ENCODE results near the gene TYK2.

GRCh38 chr19:10325732-10326131 is 54.6 kb downstream of the TYK2 start:
- TF ChIP-seq, protein P1, sequence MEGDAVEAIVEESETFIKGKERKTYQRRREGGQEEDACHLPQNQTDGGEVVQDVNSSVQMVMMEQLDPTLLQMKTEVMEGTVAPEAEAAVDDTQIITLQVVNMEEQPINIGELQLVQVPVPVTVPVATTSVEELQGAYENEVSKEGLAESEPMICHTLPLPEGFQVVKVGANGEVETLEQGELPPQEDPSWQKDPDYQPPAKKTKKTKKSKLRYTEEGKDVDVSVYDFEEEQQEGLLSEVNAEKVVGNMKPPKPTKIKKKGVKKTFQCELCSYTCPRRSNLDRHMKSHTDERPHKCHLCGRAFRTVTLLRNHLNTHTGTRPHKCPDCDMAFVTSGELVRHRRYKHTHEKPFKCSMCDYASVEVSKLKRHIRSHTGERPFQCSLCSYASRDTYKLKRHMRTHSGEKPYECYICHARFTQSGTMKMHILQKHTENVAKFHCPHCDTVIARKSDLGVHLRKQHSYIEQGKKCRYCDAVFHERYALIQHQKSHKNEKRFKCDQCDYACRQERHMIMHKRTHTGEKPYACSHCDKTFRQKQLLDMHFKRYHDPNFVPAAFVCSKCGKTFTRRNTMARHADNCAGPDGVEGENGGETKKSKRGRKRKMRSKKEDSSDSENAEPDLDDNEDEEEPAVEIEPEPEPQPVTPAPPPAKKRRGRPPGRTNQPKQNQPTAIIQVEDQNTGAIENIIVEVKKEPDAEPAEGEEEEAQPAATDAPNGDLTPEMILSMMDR (IDR thresholded peaks at IDR 0.05): no peak
- TF ChIP-seq POLR2A (IDR thresholded peaks at IDR 0.05) (no peak), POLR2AphosphoS5 (IDR thresholded peaks at IDR 0.05) (no peak), EP300 (IDR thresholded peaks at IDR 0.05) (no peak)

Data from suprapubic skin (tissue), 4 donors.